GM19397 (cell line): ENCODE data around the gene SYP.
"Not testable (repeated sequence)": the region's sequence is repeated elsewhere in the genome, so short reads cannot be mapped to it uniquely, and the experiment has no call there.

Source experiments
- ATAC-seq: cut with Tn5 transposase; IDR thresholded peaks from one replicate; pipeline ENCODE4 v1.9.1; 2021; ENCODE audit warnings: mild to moderate bottlenecking, moderate library complexity; ENCODE audit not compliant: unreplicated experiment

SYP gene

GRCh38 chrX:49147282-49147681 lies 52.7 kb downstream of the SYP start:
- ATAC-seq, result no peak

- not testable (repeated sequence) for ATAC-seq
Observed at GRCh38 chrX:49143154-49143553, 56.8 kb downstream of the SYP start.

GRCh38 chrX:49142264-49142663 lies 57.7 kb downstream of the SYP start:
- ATAC-seq, result not testable (repeated sequence)

- ATAC-seq, result no peak
Observed at GRCh38 chrX:49139713-49140112, 60.3 kb downstream of the SYP start.
